ENCODE results near the gene GGTA1. TPM values are rescaled to one million over a fixed set of nuclear protein-coding genes. Genes with fewer than 3 reads are reported as not detected.

Gene GGTA1
- total and polyA plus RNA-seq, 9 of the 15 experiments (the other 6 are each of a cell fraction or from before 2014, with no cell fraction given): 0.04 to 0.15 TPM; not detected in 7

GRCh38 chr9:121545875-121546423, 46.3 kb upstream of the GGTA1 start (continued):
- TF ChIP-seq RBFOX2 (IDR thresholded peaks at IDR 0.05; ENCODE audit: low read depth, low read length) (no peak), ELF4 (CRISPR knock-in tag; IDR thresholded peaks at IDR 0.05) (no peak), HDGF (IDR thresholded peaks at IDR 0.05) (no peak), MEIS2 (IDR thresholded peaks at IDR 0.05; ENCODE audit: partially characterized antibody) (no peak), SRSF7 (optimal IDR thresholded peaks at IDR 0.05; ENCODE audit: low read depth, low read length) (no peak), CTBP1 (IDR thresholded peaks at IDR 0.05; ENCODE audit: borderline replicate concordance) (peak; percentile 49; the same call in 1 of the 2 replicates), DIDO1 (tag; IDR thresholded peaks at IDR 0.05; ENCODE audit: low read depth) (no peak), PML (IDR thresholded peaks at IDR 0.05; ENCODE audit: low read length) (no peak), ZKSCAN3 (CRISPR knock-in tag; IDR thresholded peaks at IDR 0.05) (no peak), SOX6 (IDR thresholded peaks at IDR 0.05) (no peak), ZNF512 (tag; IDR thresholded peaks at IDR 0.05) (no peak), ZNF324 (CRISPR knock-in tag; IDR thresholded peaks at IDR 0.05) (no peak), ZNF785 (CRISPR knock-in tag; IDR thresholded peaks at IDR 0.05) (no peak), HDAC8 (tag; IDR thresholded peaks at IDR 0.05) (no peak), FOXK2 (conservative IDR thresholded peaks at IDR 0.05 in 1 of 2, IDR thresholded peaks at IDR 0.05 in 1 of 2; ENCODE audit: low read depth in 2 of 2) (no peak), CBX8 (IDR thresholded peaks at IDR 0.05; ENCODE audit: borderline replicate concordance, extremely low read depth, low read depth, low read length, poor library complexity, severe bottlenecking) (no peak), ZNF232 (CRISPR knock-in tag; IDR thresholded peaks at IDR 0.05) (no peak), ETS1 (conservative IDR thresholded peaks at IDR 0.05; ENCODE audit: control insufficient read depth, low read depth, low read length) (no peak), CREB3 (tag; conservative IDR thresholded peaks at IDR 0.05; ENCODE audit: low read depth) (no peak), ZNF764 (CRISPR knock-in tag; IDR thresholded peaks at IDR 0.05; ENCODE audit: low read depth) (no peak), SP1 (CRISPR knock-in tag; IDR thresholded peaks at IDR 0.05) (no peak), TSC22D4 (tag; IDR thresholded peaks at IDR 0.05) (no peak), ZNF12 (CRISPR knock-in tag; IDR thresholded peaks at IDR 0.05) (no peak), PTRF (tag; IDR thresholded peaks at IDR 0.05) (no peak), MYNN (IDR thresholded peaks at IDR 0.05) (0 out of 2 replicates have a peak, but pooled peaks have one; percentile 47), MYNN (CRISPR knock-in tag; IDR thresholded peaks at IDR 0.05) (no peak), ZNF3 (CRISPR knock-in tag; IDR thresholded peaks at IDR 0.05) (no peak)
- TF ChIP-seq, protein P1, sequence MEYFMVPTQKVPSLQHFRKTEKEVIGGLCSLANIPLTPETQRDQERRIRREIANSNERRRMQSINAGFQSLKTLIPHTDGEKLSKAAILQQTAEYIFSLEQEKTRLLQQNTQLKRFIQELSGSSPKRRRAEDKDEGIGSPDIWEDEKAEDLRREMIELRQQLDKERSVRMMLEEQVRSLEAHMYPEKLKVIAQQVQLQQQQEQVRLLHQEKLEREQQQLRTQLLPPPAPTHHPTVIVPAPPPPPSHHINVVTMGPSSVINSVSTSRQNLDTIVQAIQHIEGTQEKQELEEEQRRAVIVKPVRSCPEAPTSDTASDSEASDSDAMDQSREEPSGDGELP (CRISPR knock-in tag; IDR thresholded peaks at IDR 0.05; ENCODE audit: borderline replicate concordance): peak; percentile 75
